Activated CD8-positive, alpha-beta memory T cell treated with anti-CD3 and anti-CD28 coated beads, Interleukin-2, amount 50 U/mL, for 24 hours (primary cell): ENCODE measurements around the gene GPATCH2.
"Not testable (repeated sequence)": the region's sequence is repeated elsewhere in the genome, so short reads cannot be mapped to it uniquely, and the experiment has no call there.

ENCODE experiments used
- DNase-seq: peaks from one replicate; pipeline ENCODE4 v3.0.0-alpha.2; 2020; ENCODE audit errors: extremely low read depth

Gene GPATCH2

GRCh38 chr1:217449370-217449769 lies 181.5 kb downstream of the GPATCH2 start:
- no peak for DNase-seq

DNA sequence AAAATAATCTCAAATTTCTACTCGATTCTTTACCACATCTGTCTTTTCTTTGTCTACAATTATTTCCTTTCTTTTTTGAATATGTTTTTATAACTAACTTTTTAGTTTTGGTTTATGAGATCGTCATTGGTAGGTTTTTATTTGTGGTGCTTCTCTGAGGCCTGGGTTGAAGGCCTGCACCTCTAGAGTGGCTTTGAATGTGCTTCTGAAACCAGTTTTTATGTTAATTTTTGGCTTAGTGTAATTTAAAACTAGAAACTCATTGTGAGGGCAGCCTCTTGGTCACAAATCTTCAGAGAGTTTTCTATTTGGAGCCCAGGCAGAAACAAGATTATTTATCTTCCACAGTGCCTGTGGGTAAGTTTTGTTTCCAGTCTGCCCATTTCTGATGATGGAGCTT lies 187.0 kb downstream of the GPATCH2 start:
- DNase-seq, result no peak

DNA sequence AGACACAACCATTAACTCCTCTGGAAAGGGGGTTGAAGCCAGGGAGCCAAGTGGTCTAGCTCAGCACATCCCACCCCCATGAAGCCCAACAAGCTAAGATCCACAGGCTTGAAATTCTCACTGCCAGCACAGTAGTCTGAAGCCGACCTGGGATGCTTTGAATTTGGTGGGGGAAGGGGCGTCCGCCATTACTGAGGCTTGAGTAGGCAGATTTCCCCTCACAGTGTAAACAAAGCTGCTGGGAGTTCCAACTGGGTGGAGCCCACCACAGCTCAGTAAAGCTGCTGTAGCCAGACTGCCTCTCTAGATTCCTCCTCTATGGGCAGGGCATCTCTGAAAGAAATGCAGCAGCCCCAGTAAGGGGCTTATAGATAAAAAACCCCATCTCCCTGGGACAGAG lies 193.5 kb downstream of the GPATCH2 start:
- DNase-seq, result no peak

DNA sequence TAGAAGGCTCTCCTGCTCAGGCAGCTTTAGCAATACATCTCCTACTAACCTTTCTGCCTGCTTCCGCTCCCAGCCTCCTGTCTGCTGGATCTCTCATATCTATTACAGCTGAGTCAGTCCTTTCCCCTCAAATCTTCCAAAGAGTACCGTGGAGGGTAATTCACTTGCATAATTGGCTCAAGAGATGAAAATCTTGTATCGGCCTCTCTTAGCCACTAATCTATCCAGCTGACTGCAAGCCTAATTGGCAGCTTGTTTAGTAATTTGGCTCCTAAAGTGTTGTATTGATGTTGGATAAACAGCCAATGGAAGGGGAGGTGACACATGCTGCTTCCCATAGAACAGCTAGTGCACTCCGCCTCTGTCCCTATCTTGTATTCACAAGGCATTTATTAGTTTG lies 195.7 kb downstream of the GPATCH2 start:
- no peak for DNase-seq

DNA sequence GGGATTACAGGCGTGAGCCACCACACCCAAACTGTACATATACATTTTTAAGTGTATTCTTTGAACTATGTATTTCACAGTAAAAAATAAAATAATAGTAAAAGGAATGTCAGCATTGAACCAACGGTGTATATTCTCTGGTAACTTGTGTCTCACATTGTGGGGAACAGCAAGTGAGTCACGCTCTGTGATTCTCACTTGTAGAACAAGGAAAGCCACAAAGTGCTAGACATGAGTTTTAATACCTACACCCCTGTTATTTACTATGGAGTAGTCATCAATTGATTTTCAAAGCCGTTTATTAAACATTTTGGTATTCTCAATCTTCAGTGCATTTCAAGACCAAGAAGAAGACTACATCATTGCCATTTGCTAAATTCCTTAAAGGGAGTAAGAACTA lies 197.2 kb downstream of the GPATCH2 start:
- DNase-seq, result no peak

GRCh38 chr1:217432339-217432738 lies 198.6 kb downstream of the GPATCH2 start:
- DNase-seq, result no peak

- DNase-seq, result no peak
These were observed 199.5 kb downstream of the GPATCH2 start for GRCh38 chr1:217431395-217431794.

- no peak for DNase-seq
These were observed 205.5 kb downstream of the GPATCH2 start for GRCh38 chr1:217425422-217425821.

- DNase-seq, result no peak
These were observed 211.7 kb downstream of the GPATCH2 start for GRCh38 chr1:217419194-217419551.

DNA sequence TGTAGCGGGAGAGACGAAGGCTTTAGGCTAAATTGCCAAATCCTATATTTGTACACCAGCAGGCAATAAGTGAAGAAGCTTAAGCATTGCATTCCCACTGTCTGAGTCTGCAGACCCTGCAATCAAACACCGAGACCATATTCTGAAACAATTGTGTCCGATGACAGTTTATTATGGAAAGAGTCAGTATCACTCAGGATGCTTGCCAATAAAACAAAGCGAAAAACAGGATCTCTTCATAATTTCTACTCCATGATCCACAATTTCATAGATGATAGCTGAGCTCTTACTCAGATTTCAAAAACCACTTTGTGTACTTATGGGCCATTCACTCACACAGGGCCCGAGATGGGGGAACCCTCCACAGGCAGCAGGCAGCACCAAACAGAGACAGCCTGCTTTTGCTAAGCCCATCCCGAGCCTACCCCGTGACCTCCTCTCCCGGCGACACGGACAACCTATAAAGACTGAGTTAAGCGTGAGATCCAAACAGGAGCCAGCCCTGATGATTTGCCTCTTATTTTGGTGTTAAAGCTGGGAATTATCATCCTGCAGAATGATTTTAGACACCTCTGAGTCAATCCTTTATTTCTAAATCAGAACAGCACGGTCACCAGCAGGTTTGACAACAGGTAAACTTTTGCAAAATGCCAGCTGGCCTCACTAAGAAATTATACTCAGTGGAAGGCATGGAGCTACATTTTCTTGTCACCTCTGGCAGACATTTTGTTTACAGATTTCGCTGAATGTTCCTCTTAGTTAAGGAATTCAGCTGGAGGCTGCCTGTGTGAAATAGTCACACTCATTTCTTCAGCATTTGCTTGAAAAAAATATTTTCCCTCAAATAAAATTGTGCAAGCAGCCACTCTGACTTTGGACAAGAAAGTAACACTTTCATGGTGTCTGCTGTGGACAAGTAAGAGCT lies 212.4 kb downstream of the GPATCH2 start:
- DNase-seq, result no peak

- no peak for DNase-seq
These were observed 213.5 kb downstream of the GPATCH2 start for GRCh38 chr1:217417363-217417762.

DNA sequence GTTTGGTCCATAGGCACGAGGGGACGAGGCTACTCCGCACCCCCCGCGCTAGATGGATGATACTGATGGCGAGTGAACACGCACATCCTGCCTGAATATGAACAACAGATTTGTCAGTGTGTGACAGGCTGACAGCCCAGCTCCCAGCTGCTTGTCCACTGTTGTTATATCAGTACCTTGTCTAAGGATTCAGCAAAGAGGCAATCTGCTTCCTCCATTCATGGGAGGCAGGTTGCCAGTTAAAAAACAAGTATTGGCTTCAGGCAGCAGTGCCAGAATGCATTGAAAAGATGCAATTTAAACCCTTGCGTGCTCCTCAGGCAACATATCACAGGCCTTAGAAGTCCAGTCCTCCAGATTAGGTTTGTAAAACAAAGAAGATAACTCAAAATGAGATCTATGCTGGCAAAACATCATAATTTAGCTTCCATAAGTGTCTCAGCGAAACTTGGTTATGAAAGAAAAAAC lies 223.3 kb downstream of the GPATCH2 start:
- no peak for DNase-seq

DNA sequence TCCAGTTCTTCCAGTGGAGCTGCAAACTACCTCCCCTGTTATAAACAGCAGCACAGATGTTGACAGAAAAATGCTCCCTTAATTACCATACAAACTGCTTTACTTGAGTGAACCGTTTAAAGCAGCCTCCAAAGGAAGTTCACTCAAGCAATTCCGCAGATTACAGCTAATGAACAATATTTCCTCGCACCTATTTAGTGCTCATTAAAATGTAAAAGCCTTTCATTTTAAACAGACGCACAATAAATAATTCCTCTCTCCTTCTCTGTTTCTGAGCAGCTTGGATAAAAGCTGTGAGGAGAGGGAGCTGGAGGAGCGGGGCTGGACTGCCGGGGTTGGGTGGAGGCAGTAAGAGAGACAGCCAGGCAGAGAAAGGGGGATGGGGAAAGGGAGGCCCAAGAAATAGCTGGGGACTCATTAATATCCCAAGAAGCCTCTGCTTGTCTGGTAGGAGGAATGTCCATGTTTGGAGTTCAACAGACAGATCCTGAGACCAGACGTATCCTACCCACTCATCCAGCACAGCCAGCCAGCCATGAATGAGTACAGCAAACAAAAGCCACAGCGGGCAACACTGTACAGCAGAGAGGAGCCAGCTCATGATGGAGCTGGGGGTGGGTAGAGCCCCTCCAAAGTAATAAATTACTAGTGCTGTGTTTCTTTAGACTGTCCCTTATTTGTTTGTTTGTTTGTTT lies 227.7 kb downstream of the GPATCH2 start:
- no peak for DNase-seq

DNA sequence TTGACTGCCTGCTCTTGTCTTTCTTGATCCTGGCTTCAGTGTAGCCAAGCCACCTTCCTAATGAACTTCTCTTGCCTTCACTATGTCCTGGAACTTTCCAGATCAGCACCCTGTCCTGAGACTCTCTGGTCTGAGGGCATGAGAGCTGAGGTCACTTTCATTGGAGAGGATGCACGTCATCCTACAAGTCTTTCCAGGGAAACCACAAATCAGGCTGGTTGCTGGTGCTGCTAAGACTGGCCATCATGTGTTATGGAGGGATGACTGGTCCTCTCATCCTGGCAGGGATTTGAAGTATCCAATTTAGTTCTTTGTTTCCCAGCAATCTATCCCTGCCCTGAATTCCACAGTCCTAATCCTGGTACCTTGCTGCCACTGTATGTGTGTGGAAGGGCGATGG lies 228.6 kb downstream of the GPATCH2 start:
- DNase-seq, result no peak

GRCh38 chr1:217393896-217394295 lies 237.0 kb downstream of the GPATCH2 start:
- DNase-seq, result no peak

DNA sequence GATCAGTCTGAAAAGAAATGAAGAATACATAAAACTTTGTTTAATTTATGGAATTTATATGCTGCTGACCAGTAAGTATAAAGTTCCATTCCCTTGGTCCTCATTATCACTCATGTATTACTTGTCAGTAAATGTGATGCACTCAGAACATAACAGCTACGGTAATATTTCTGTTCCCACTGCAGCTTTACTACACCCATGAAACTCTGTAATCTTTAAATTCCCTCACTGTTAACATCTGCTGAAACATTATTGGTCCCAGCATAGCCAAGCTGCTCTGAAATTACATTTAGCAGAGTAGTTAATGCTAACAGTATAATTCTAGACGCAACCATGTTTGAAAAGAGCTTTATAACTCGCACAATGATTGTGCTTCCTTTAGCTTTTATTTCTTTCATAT lies 238.4 kb downstream of the GPATCH2 start:
- DNase-seq, result no peak

- no peak for DNase-seq
These were observed 241.0 kb downstream of the GPATCH2 start for GRCh38 chr1:217389895-217390294.

DNA sequence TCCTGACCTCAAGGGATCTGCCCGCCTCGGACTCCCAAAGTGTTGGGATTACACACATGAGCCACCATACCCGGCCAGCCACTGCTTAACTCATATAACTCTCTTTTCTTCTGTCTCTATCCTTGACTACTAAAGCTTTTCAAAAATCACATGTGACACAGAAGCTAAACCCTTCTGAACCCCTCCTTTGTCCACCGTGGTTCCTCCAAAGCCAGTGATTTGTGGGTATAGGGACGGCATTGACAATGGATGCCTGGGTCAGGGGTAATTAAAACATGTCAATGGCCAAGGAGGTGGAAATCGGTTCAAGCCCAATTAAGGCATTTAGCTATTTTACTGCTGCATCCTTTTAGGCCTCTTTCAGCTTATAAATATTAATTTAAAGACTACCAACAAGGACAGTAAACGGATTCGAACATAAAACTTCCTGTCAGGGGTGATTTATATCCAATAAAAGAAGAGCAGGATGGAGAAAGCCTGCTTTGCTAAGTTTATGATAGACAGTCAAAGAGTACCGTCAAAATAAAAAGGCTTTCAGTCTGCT lies 242.3 kb downstream of the GPATCH2 start:
- DNase-seq, result no peak

DNA sequence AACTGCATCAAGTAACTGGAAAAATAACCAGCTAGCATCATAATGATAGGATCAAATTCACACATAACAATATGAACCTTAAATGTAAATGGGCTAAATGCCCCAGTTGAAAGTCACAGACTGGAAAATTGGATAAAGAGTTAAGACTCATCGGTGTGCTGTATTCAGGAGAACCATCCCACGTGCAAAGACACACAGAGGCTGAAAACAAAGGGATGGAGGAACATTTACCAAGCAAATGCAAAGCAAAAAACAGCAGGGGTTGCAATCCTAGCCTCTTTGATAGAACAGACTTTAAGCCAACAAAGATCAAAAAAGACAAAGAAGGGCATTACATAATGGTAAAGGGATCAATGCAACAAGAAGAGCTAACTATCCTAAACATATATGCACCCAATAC lies 249.1 kb downstream of the GPATCH2 start:
- DNase-seq, result not testable (repeated sequence)

DNA sequence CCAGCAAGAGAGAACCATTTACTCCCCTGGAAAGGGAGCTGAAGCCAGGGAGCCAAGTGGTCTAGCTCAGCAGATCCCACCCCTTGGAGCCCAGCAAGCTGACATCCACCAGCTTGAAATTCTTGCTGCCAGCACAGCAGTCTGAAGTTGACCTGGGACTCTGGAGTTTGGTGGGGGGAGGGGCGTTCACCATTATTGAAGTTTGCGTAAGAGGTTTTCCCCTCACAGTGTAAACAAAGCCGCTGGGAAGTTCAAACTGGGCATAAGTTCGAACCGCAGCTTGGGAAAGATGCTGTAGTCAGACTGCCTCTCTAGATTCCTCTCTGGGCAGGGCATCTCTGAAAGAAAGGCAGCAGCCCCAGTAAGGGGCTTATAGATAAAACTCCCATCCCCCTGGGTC lies 251.1 kb downstream of the GPATCH2 start:
- not testable (repeated sequence) for DNase-seq

- no peak for DNase-seq
These were observed 251.6 kb downstream of the GPATCH2 start for GRCh38 chr1:217379336-217379735.
